MG63 (cell line): ENCODE measurements around the gene ABCC12. TPM values are rescaled to one million over a fixed set of nuclear protein-coding genes. Genes with fewer than 3 reads are reported as not detected.

Source experiments
- DNase-seq: peaks from one replicate; pipeline ENCODE4 v3.0.0-alpha.2; 2020
- H3K27me3 ChIP-seq: fragments of 250-450 bp; sonication (Bioruptor Pico); 2 replicates; pipeline ENCODE4 v1.5.1; 2020; ENCODE audit warnings: mild to moderate bottlenecking, moderate library complexity
- H3K36me3 ChIP-seq: fragments of 250-450 bp; sonication (Bioruptor Pico); 2 replicates; pipeline ENCODE4 v1.5.1; 2020; ENCODE audit warnings: mild to moderate bottlenecking, moderate library complexity
- H3K4me3 ChIP-seq: fragments of 250-450 bp; sonication (Bioruptor Pico); 2 replicates; pipeline ENCODE4 v1.5.1; 2020; ENCODE audit warnings: mild to moderate bottlenecking, moderate library complexity
- H3K9me3 ChIP-seq: fragments of 250-450 bp; sonication (Bioruptor Pico); 2 replicates; pipeline ENCODE4 v1.5.1; 2020; ENCODE audit warnings: mild to moderate bottlenecking, moderate library complexity
- total RNA-seq: library from RNA; depleted of rRNA; stranded (reverse); fragments of >200 nt; shearing (Covaris generic); gene quantifications from 2 replicates; pipeline ENCODE4 v1.2.3, GENCODE V29; 2014; ENCODE audit warnings: low replicate concordance; rRNA removed

ABCC12 gene
- total RNA-seq, 1 experiment from 2014 or later, result not detected

DNA sequence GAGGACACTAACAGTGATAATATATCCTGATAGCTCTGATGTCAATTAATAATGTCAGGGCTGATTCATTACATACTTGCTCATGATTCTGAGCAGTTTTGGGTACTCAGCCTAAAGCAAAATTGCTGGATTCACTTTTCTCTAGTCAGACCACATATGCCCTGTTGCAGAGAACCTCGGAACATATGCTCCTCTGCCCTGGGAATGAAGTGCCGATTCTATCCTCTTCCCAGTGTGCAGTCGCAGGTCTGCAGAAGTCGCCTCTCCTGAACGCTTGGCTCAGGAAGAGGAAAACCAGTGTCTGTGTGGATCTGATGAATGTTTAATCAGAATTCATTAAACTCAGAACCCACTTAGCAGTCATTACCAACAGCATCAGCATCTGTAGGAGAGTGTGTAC is 34.5 kb downstream of the ABCC12 start:
- Histone ChIP-seq H3K27me3 (no peaks in the 10 kb centered on the region), H3K9me3 (no peaks in the 10 kb centered on the region), H3K4me3 (no peak overlapping the region), H3K36me3 (no peaks in the 10 kb centered on the region)
- DNase-seq, result no peak

DNA sequence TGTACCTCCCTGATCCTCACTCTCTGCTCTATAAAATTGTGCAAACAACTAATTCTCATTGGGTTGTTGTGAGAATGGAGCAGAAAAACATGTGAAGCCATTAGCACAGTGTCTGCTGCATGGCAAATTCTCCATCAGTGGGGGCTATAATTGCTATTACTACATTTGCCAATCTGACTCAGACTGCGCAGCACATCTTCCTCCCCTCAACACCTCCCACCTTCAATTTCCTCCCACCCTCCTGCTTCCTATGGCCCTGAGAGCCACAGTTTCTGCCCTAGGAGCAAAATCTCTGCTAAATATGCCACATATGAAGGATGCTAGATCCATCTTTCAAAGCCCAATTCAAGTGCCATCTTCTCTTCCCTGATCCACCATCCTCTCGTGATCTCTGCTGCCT is 37.0 kb downstream of the ABCC12 start:
- Histone ChIP-seq H3K27me3 (no peaks in the 10 kb centered on the region), H3K9me3 (no peaks in the 10 kb centered on the region), H3K36me3 (no peaks in the 10 kb centered on the region), H3K4me3 (no peak overlapping the region)
- DNase-seq, result no peak

DNA sequence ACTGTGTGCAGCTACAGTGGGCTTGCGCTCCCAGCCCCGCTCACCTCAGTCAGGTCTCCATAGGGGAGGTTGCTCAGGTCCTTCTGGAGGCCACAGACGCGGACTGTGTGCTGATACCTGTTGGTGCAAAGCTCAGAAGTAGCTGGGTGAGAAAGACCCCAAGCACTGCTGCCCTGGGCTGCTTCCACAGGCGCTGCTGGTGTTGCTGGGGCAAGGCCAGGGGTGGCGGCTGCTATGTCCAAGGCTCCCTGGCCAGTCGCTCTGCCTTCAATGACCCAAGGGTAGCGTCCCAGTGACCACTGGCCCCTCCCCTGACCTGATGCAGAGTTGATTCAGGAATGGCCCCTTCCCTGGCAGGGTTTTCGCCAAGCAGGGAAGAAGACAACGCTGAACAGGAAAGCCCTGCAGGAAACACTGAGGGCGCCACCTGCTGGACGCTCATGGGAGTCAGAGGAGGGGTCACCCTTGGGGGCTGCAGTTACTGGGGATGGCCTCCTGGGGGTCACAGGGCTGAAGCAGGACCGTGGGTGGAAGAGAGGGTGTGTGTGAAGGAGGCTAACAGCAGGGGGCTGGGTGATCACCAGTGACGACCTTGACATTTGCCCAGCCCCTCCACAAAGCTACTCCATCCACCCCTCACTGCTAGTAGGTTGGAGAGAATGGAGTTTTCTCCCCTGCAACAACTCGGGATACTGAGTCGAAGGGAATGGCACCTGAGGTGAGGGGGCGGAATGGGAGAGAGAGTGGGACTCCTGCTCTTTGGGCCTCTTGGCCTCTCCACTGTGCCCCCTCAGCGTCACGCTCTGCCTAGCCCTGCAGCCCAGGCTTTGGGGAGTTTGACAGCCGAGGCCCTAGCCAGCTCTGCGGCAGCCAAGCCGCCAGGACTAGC is 38.3 kb downstream of the ABCC12 start:
- H3K36me3 ChIP-seq, result no peaks in the 10 kb centered on the region
- H3K27me3 ChIP-seq, result no peaks in the 10 kb centered on the region
- DNase-seq, result peak; percentile 44

DNA sequence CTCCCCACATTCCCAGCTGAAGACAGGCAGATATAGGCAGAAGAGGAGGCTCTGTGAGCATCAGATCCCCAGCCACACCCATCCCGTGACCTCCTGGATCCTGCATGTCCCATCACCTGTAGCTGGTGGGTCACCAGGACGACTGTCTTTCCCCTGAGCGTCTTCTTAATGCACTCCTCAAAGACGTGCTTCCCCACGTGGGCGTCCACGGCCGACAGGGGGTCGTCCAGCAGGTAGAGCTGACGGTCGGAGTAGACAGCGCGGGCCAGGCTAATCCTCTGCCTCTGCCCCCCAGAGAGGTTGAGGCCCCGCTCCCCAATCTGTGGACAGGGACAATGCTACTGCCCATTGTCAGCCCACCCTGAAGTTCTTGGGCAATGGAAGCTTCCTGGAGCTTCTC is 40.5 kb downstream of the ABCC12 start:
- Histone ChIP-seq H3K4me3 (no peak overlapping the region), H3K9me3 (no peaks in the 10 kb centered on the region), H3K36me3 (no peaks in the 10 kb centered on the region), H3K27me3 (no peaks in the 10 kb centered on the region)
- no peak for DNase-seq

More for the DNA sequence above, 38.3 kb downstream of the ABCC12 start:
- Histone ChIP-seq H3K9me3 (no peaks in the 10 kb centered on the region), H3K4me3 (no peak overlapping the region)

DNA sequence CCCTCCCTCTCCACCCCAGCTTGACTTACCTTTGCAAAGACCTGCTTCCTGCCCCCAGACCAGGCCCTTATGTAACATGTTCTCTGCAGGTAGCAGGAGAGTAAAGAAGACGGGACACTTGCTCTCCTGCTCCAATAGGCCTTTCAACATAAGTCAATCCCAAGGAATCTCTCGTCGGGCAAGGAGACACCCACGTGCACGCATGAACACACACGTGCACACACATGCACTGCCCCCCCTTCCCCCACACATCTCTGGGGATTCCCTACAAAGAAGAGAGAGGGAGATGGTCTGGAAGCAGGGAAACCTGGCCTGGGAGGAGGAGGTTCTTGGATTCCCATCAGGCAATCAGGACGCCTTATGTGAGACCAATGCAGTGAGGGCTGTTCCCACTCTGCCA is 41.4 kb downstream of the ABCC12 start:
- Histone ChIP-seq H3K27me3 (no peaks in the 10 kb centered on the region), H3K9me3 (no peaks in the 10 kb centered on the region), H3K4me3 (no peak overlapping the region), H3K36me3 (no peaks in the 10 kb centered on the region)
- no peak for DNase-seq

DNA sequence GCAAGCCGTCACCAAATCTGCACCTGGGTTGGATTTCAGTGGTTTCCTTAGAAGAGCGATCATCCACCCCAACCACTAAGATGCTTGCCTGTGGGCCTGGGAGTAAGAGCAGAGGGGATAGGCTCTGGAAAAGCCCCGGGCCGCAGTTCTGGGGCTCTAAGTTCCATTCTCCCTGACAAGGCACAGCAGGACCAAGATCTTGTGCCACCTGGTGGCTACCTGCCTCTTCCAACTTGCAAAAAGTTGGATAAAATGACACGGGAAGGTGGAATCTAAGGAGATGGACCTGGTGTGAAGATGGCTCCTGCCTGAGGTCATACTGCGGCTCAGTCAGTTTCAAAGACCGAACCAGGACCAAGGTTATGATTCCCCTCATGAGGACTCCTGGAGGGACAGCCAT is 42.3 kb downstream of the ABCC12 start:
- H3K9me3 ChIP-seq, result no peaks in the 10 kb centered on the region

DNA sequence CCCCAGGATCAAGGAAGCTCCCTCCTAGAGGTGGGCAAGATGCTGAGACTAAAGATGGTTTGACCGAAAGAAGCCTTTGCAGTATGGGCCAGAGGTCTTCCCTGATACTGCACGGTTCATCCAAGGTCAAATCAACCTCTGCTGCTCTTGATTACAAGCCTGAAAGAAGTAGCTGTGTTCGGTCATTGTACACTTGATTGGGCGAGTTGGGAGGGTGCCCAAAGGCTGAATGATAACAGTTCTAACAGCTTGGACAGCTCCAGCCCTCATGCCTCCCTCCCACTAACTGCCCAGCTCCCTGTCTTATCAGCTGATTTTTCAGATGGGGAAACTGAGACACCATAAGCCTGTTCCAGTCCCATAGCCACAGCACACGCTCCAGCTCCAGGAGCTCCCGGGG is 42.8 kb downstream of the ABCC12 start:
- DNase-seq, result no peak
- Histone ChIP-seq H3K4me3 (no peak overlapping the region), H3K36me3 (no peaks in the 10 kb centered on the region), H3K27me3 (no peaks in the 10 kb centered on the region), H3K9me3 (no peaks in the 10 kb centered on the region)

More for the DNA sequence above, 42.3 kb downstream of the ABCC12 start:
- Histone ChIP-seq H3K36me3 (no peaks in the 10 kb centered on the region), H3K27me3 (no peaks in the 10 kb centered on the region), H3K4me3 (no peak overlapping the region)
- DNase-seq, result no peak

DNA sequence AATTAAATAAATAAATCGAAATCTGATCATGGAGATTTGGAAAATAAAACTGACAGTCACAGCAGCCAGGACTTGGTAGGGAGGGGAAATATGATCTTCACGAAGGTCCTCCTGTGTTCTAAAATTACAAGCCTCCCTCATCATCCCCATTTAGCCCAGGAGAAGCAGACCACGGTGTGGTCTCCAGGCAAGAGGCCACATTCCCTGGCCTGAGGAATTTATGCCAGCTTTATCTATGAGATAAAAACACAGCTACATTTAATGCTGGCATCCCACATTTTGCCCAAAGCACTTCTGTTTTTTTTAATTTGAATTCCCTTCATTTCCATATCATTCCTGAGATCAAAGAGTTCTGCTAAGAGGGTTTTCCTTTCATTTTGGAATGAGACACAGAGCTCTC is 43.2 kb downstream of the ABCC12 start:
- DNase-seq, result no peak
- no peak overlapping the region for H3K4me3 ChIP-seq
- no peaks in the 10 kb centered on the region for H3K27me3 ChIP-seq
- H3K36me3 ChIP-seq, result no peaks in the 10 kb centered on the region
- H3K9me3 ChIP-seq, result no peaks in the 10 kb centered on the region

DNA sequence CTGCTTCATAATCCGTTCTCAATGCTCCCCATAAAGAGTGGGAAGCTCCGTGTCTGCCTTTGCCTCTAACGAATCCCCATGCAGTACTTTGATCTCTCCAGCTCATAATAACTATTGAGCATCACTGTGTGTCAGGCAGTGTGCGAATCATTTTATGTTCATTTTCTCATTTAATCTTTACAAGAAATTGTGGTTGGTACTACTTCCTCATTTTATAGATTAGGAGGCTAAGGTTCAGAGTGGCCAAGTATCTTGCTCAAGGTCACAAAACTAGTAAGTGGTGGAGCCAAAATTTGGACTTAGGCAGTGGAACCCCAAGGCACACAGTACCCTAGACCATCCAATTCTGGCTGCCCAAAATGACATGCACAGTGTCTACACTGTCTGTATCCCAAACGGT is 44.8 kb downstream of the ABCC12 start:
- no peak for DNase-seq
- no peaks in the 10 kb centered on the region for H3K9me3 ChIP-seq
- no peaks in the 10 kb centered on the region for H3K36me3 ChIP-seq
- no peak overlapping the region for H3K4me3 ChIP-seq
- no peaks in the 10 kb centered on the region for H3K27me3 ChIP-seq

DNA sequence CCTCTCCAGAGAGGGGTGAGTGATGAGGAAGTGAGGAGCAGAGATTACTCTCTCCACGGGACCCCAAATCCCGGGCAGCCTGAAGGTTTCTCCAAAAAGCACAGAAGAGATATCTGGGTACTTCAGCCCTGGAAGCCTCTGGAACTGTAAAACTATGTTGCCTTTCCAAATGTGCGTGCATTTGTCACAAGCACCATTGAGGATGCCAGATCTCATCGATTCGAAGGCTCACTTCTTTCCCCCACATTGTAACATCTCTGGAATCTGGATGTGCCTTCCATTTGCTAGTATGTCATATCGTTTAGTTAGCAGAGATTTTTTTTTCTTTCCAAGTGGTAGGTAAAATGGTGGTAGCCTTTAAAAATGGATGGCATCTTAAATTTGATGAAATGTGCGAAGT is 45.8 kb downstream of the ABCC12 start:
- no peaks in the 10 kb centered on the region for H3K27me3 ChIP-seq
- DNase-seq, result no peak

DNA sequence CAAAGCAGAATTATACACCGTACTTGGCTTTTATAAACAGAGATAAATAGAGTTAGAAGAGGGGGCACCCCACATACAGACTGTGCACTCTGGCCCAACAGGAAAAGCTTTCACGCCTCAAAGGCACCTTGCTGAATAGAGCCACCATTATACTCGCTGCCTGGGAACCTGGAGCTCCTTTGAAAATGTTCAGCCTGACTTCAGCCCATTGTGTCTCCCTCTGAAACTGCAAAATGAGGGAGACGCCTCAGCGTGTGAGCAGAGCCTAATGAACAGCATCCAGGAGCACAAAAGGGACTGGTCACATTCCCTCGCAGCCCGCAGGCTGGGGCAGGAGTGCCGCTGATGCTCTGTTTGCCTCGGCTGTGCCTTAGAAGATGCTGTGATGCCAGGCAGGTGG is 46.3 kb downstream of the ABCC12 start:
- Histone ChIP-seq H3K36me3 (no peaks in the 10 kb centered on the region), H3K9me3 (no peaks in the 10 kb centered on the region), H3K27me3 (no peaks in the 10 kb centered on the region), H3K4me3 (no peak overlapping the region)
- no peak for DNase-seq

More for the DNA sequence above, 45.8 kb downstream of the ABCC12 start:
- Histone ChIP-seq H3K4me3 (no peak overlapping the region), H3K9me3 (no peaks in the 10 kb centered on the region), H3K36me3 (no peaks in the 10 kb centered on the region)

DNA sequence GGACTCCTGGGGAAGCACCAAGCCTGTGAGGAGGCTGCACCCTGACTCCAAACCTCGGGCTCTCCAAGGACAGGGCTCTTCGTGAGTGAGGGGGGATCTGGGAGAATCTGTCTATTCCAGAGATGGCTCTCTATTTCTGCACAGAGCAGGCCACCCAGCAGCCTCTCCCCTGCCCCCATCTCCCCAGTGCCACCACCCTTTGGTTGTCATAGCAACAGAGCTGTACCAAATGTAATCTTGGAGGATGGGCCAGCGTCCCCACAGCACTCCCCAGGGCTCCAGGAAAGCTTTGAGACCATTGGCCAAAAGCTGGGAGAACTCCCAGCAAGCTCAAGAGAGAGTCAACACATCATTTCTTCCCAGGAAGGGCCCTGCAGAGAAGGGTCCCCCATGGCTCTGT is 49.3 kb downstream of the ABCC12 start:
- Histone ChIP-seq H3K4me3 (no peak overlapping the region), H3K36me3 (no peaks in the 10 kb centered on the region), H3K27me3 (no peaks in the 10 kb centered on the region), H3K9me3 (no peaks in the 10 kb centered on the region)
- DNase-seq, result no peak

Other genes with a start within 250 kb of the ABCC12 start
- gene LONP2, start 88.3 kb upstream of the ABCC12 start, total RNA-seq, result 24.8 and 30.7 TPM in 2 replicates
- gene ABCC11, start 91.5 kb upstream of the ABCC12 start, total RNA-seq, result not detected in 2 replicates
- gene SIAH1, start 229.4 kb upstream of the ABCC12 start, total RNA-seq, result 7.7 and 8.6 TPM in 2 replicates